GM15510 (cell line): ENCODE results near the gene FIBCD1.

Source experiments
- POLR2A ChIP-seq: IDR thresholded peaks from 3 replicates; pipeline ENCODE4 v1.6.1; 2011; ENCODE audit warnings: borderline replicate concordance; ENCODE audit not compliant: insufficient read length; ENCODE audit errors: extremely low read depth

Gene FIBCD1

DNA sequence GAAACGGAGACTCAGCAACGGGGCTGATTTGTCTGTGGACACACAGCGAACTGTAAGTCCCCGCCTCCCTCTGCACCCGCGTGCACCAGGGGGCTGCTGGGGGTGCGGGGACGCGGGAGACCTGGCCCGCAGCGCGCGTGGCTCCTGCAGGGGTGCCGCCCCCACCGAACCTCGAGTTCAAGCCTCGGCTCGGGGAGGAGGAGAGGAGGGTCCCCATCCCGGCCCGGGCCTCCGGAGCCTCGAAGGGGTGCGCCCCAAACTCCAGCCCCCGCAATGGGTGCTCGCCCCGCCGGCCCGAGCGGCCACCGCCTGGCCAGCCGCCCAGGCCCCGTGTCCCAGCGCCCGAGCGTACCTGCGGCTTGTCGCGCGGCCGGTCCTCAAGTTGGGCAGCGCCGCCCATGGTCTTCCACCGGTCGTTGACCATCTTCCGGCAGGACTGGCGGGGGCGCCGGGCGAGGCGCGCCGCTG is 829 bp downstream of the FIBCD1 start:
- TF ChIP-seq POLR2A: no peak

DNA sequence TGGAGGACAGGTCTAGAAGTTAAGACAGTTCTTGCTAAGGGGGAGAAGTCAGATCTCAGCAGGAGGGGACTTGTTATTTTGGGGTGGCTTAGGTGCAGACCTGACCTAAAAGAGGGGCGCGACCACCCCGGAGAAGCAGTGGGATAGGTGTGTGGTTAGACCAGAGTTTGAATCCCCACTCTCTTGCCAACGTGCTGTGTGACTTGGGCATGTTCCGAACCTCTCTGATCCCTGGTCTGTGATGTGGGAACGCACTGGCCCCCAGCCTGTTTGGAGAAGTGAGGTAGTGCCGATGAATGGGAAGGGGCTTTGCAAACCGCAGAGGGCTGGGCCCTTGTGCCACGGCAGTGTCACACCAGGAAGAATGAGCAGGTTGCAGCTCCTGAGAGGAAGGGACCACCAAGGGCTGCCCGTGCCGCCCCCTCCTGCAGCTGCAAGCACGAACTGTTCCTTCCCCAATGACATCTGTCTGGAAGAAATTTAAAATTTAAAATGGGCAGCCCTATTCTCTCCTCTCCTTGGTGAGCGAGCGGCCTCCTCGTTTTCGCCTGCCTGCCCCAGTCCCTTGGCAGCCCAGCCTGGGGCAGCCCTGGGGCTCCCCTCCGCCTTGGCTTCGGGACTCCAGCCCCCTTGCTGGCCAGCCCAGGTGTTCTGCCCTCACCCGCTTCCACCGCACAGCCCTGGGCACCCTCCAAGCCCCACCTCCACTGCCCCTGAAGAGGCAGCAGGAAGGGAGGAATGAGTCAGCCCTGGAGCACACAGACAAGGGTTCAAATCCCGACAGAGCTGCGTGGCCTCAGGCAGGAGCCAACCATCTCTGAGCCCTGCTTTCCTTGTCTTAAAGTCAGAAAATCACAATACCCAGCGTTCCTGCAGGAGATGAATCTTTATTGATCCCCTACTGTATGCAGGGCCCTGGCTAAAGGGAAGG is 1.6 kb downstream of the FIBCD1 start:
- no peak for TF ChIP-seq POLR2A

- TF ChIP-seq POLR2A: no peak
Measured at GRCh38 chr9:130936285-130937117, 2.5 kb downstream of the FIBCD1 start.

DNA sequence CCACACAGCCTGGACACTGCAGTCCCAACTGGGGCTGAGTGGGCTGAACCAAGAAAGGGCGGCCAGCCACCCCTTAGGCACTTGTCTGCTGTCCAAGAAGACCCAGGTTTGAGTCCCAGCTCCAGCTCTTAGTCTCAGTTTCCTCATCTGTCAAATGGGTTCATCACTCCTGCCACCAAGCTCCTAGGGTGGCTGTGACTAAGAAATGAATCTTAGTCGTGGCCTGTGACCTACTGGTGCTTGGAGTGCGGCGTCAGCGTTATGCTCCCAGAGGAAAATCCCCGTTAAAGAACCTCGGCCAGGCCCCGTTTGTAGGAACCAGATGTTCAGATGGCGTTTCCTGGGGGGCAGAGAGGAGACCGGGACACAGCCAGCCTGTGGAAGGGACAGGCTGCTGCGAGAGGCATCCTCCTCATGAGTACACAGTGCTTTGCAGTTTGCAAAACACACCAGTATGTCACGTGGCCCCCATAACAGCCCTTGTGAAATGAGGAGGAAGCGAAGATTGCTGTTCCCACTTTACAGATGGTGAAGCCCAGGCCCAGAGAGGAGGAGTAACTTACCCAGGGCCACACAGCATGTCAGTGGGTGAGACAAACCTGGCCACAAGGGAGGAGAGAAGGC is 3.3 kb downstream of the FIBCD1 start:
- TF ChIP-seq POLR2A: no peak

DNA sequence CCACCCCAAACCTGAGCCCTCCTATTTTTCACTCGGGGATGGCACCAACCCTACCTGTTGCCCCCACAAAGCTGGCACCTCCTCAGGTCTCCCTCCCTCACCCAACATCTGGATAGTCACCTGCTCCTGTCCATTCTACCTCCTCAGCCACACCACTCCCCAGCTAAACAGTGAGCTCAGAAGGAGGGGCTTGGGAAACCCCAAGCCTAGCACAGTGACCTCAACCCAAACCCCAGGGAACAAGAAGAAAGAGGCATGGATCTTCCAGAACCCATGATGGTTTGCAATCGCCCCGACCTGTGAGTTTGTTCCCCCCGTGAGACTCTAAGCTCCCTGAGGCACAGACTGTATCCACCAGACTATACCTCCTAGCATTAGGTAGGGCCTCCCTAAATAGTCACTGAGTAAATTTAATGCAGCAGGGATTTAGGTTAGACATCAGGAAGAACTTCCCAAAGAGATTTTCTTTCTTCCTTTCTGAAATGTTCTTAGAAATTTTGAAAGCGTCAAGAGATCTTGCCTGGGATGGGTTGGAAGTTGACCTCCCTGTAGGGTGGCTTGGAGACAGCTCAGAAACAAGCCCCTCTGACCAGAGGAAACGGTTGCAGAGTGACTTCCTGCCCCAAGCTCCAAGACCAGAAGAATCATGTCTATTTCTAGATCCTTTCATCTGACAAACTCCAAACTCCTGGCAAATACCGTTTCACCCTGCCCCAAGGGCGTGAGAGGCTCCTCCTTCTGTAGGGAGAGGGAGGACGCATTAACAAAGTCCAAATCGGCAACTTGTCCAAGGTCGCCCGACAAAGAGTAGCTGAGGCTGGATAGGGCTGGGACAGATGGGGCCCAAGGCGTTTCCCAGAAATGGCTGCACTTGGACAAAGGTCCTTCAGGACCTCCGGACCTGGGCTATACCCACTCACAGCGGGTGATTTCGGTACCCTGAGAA is 4.1 kb downstream of the FIBCD1 start:
- no peak for TF ChIP-seq POLR2A

DNA sequence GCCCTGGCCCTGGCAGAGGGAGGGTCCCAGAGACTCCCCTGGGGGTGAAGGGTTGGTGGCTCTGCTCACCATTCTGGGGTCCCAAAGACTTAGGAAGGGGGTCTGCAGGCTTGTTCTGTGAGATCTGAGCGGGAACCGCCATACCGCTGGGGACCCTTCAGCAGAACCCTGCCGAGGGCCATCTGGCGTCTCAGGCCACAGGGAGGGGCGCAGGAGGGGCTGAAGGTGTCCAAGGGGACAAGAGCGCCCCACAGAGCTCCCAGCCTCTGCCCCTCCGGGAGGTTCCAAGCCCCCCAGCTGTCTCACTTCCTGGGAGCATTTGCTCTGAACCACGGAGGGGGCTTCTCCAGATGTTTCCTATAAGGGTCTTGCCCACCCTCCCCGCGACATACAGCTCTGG is 4.8 kb downstream of the FIBCD1 start:
- TF ChIP-seq POLR2A: no peak

DNA sequence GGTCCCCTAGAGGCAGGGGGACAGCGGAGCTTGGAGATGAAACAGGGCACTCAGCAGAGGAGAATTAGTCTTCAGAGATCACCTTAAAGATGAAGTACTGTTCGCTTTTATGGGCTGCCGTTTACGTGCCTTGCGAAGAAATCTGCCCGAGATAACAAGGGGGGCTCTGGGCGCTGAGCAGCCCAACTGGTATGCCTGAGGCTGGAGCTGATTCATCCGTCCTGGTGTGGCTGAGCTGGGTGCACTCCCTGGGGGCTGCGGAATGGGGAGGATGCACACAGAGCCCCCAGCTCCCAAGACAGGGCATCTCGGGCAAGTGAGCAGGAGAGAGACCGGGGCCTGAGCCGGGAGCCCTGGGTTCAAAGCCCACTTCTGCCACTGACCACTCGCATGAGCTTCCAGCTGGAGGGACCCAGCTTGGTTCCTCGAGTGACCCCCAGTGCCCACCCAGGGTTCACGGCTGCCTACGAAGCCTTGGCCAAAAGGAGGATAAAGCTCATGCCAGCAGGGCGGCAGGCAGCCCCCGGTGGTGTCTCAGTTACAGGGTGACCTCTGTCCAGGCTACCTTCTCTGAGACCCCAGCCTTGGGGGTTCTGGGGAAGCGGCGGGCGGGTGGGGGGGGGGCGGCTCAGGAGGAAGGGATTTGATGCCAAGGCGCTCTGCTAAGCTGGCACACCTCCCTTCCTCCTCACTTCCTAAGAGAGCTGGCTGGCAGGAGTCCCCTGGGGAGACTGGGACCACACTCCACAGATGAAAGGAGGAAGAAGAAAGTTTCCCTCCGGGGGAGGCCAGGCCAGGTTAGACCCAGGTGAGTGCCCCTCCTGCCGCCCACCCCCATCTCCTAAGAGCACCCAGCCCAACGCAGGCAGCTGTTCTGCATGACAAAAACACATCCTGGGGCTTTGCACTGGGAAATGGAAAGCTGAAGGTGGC is 5.7 kb downstream of the FIBCD1 start:
- no peak for TF ChIP-seq POLR2A

- no peak for TF ChIP-seq POLR2A
Measured at GRCh38 chr9:130932255-130933079, 6.6 kb downstream of the FIBCD1 start.

DNA sequence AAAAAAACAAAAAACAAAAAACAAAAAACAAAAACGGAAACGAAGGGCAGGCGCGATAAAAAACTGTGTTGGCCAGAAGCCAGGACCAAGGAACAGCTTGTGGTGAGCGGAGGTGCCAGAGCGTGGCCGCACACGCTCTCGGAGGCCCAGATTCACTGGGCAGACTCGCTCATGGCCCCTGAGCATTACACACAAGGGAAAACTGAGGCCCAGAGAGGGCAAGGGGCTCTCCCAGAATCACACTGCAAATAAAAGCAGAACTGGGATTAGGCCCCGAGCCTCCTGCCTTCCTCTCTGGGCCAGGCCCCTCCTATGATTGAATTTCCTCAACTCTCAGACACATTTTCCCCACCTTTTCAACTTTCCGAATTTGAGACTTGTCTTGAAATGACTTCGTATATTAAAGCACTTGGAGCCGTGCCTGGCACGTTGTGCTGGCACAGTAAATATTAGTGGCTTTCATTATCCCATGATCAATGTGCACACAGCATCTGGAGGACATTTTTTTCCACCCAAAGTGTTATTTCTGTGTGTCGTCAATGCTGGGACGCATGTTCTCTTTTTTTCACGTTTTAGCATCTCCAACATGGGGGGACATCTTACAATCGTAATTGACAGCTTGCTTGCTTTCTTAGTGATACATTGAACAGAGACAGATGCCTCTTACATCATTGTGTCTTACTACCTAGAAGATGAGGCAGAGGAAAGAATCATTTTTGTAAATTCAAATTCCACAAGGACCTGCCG is 7.4 kb downstream of the FIBCD1 start:
- TF ChIP-seq POLR2A: no peak

DNA sequence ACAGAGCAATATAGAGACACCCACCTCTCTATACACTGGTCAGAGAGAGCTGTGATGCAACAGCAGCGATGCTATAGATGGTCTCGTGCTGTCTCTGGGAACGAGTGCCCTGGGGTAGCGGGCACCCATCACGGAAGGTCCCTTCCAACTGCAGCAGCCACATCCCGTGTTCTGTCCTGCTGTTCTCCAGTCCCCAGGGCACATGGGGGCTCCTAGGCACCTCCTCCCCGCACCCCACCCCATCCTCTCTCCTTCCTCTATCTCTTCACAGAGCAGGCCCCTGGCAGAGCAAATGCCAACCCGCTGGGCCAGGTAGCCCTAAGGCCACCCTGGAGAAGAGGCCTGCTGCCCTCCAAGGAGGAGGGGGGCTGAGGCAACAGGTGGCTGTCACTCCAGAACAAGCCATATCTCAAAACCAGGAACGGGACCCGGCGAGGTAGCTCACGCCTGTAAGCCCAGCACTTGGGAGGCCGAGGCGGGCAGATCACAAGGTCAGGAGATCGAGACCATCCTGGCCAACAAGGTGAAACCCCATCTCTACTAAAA is 8.2 kb downstream of the FIBCD1 start:
- TF ChIP-seq POLR2A: no peak

DNA sequence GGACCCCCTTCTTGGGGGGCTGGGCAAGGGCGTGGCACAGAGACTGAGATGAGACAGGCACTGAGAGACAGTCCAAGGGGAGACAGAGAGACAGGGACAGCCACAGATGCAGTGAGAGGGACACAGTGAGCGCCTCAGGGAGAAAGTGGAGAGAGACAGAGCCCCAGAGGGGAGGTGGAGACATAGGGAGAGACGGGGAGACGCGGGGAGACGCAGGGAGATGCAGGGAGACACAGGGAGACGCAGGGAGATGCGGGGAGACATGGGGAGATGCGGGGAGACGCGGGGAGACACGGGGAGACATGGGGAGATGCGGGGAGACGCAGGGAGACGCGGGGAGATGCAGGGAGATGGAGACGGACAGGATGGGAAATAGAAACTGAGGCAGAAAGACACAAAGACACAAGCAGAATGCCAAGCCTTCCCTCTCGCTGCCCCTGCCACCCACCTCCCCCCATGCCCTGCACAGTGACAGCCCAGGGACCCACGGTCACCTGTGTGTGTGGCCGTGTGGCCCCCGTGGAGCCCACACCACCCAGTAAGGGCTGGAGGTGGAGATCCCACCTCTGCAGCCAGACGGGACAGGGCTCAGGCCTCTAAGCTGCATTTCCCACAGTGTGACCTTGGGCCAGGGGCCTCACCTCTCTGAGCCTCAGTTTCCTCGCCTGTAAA is 8.8 kb downstream of the FIBCD1 start:
- no peak for TF ChIP-seq POLR2A
